Muscle layer of duodenum (tissue), 2 donors: ENCODE measurements around the gene C6orf132.
A peak's percentile ranks its signal among the peaks of the same experiment; 100 is the strongest.

Experiments used
- H3K27ac ChIP-seq: one replicate; pipeline ENCODE4 v1.7.0; 2013; ENCODE audit warnings: mild to moderate bottlenecking, low read length
- H3K27me3 ChIP-seq: one replicate; pipeline ENCODE4 v1.7.0; 2013; ENCODE audit warnings: low read depth, mild to moderate bottlenecking, control low read depth, low read length
- H3K36me3 ChIP-seq, 2 donors: one replicate each; pipeline ENCODE4 v1.7.0; 2013; ENCODE audit warnings: low read length in 2 of 2, control low read depth in 1 of 2, mild to moderate bottlenecking in 1 of 2; ENCODE audit not compliant: insufficient read depth in 2 of 2, control insufficient read depth in 1 of 2
- H3K4me1 ChIP-seq, 2 donors: one replicate each; pipeline ENCODE4 v1.7.0; 2013; ENCODE audit warnings: low read length in 2 of 2, mild to moderate bottlenecking in 2 of 2, control low read depth in 1 of 2, moderate library complexity in 1 of 2; ENCODE audit not compliant: insufficient read depth in 2 of 2, control insufficient read depth in 1 of 2
- H3K4me3 ChIP-seq, 2 donors: one replicate each; pipeline ENCODE4 v1.7.0; 2013; ENCODE audit warnings: low read length in 2 of 2, low read depth in 1 of 2, mild to moderate bottlenecking in 1 of 2
- H3K9me3 ChIP-seq, 2 donors: one replicate each; pipeline ENCODE4 v1.7.0; 2013; ENCODE audit warnings: low read length in 2 of 2, control low read depth in 1 of 2, mild to moderate bottlenecking in 1 of 2; ENCODE audit not compliant: control insufficient read depth in 1 of 2
- donor health status: healthy.

Gene C6orf132

GRCh38 chr6:42142118-42142835 is at the start of gene C6orf132:
Gene C6orf132 (minus strand): TSS chr6:42142620. CDS start chr6:42142444, 176 bp downstream.
- Histone ChIP-seq H3K27ac (peak within 1 kb of the TSS; percentile 88), H3K36me3 (no peaks in the 10 kb centered on the region), H3K27me3 (no peaks in the 10 kb centered on the region), H3K9me3 (no peaks in the 10 kb centered on the region), H3K4me3 (peak within 1 kb of the TSS; percentile 55 to 63), H3K4me1 (peaks cover 0 to 5% of the 10 kb centered on the region in 2 donors)

GRCh38 chr6:42190554-42191183 is 48.2 kb upstream of the C6orf132 start:
- Histone ChIP-seq H3K36me3 (no peaks in the 10 kb centered on the region), H3K9me3 (no peaks in the 10 kb centered on the region), H3K4me3 (no peak overlapping the region), H3K4me1 (no peaks in the 10 kb centered on the region), H3K27ac (no peak overlapping the region), H3K27me3 (no peaks in the 10 kb centered on the region)

GRCh38 chr6:42188406-42188805 is 46.0 kb upstream of the C6orf132 start:
- no peak overlapping the region for H3K27ac ChIP-seq
- no peaks in the 10 kb centered on the region for H3K4me1 ChIP-seq
- no peaks in the 10 kb centered on the region for H3K27me3 ChIP-seq
- no peaks in the 10 kb centered on the region for H3K9me3 ChIP-seq
- no peak overlapping the region for H3K4me3 ChIP-seq
- H3K36me3 ChIP-seq, result no peaks in the 10 kb centered on the region

- no peaks in the 10 kb centered on the region for H3K9me3 ChIP-seq
- H3K36me3 ChIP-seq, result no peaks in the 10 kb centered on the region
- no peak overlapping the region for H3K4me3 ChIP-seq
- no peaks in the 10 kb centered on the region for H3K4me1 ChIP-seq
- no peak overlapping the region for H3K27ac ChIP-seq
- no peaks in the 10 kb centered on the region for H3K27me3 ChIP-seq
Measured at GRCh38 chr6:42185597-42185996, 43.2 kb upstream of the C6orf132 start.

- Histone ChIP-seq H3K4me3 (no peak overlapping the region), H3K27ac (no peak overlapping the region), H3K9me3 (no peaks in the 10 kb centered on the region), H3K4me1 (no peaks in the 10 kb centered on the region), H3K27me3 (no peaks in the 10 kb centered on the region), H3K36me3 (no peaks in the 10 kb centered on the region)
Measured at GRCh38 chr6:42184475-42184874, 42.1 kb upstream of the C6orf132 start.

GRCh38 chr6:42182101-42182500 is 39.7 kb upstream of the C6orf132 start:
- H3K4me3 ChIP-seq, result no peak overlapping the region
- no peak overlapping the region for H3K27ac ChIP-seq
- H3K36me3 ChIP-seq, result no peaks in the 10 kb centered on the region
- H3K4me1 ChIP-seq, result peaks cover 0 to 6% of the 10 kb centered on the region in 2 donors
- no peaks in the 10 kb centered on the region for H3K27me3 ChIP-seq
- no peaks in the 10 kb centered on the region for H3K9me3 ChIP-seq

GRCh38 chr6:42179945-42180313 is 37.5 kb upstream of the C6orf132 start:
- H3K9me3 ChIP-seq, result no peaks in the 10 kb centered on the region
- no peak overlapping the region for H3K27ac ChIP-seq
- H3K36me3 ChIP-seq, result no peaks in the 10 kb centered on the region
- H3K27me3 ChIP-seq, result no peaks in the 10 kb centered on the region
- no peak overlapping the region for H3K4me3 ChIP-seq
- peaks cover 0 to 6% of the 10 kb centered on the region in 2 donors for H3K4me1 ChIP-seq

- Histone ChIP-seq H3K4me1 (peaks cover 0 to 6% of the 10 kb centered on the region in 2 donors), H3K9me3 (no peaks in the 10 kb centered on the region), H3K27me3 (no peaks in the 10 kb centered on the region), H3K4me3 (no peak overlapping the region), H3K27ac (no peak overlapping the region), H3K36me3 (no peaks in the 10 kb centered on the region)
Measured at GRCh38 chr6:42179261-42179944, 37.0 kb upstream of the C6orf132 start.

GRCh38 chr6:42177514-42178364 is 35.3 kb upstream of the C6orf132 start:
- Histone ChIP-seq H3K27ac (no peak overlapping the region), H3K4me3 (no peak overlapping the region)

GRCh38 chr6:42176981-42177380 is 34.6 kb upstream of the C6orf132 start:
- Histone ChIP-seq H3K9me3 (no peaks in the 10 kb centered on the region), H3K4me3 (no peak overlapping the region), H3K27ac (no peak overlapping the region), H3K36me3 (no peaks in the 10 kb centered on the region), H3K27me3 (no peaks in the 10 kb centered on the region), H3K4me1 (peaks cover 0 to 6% of the 10 kb centered on the region in 2 donors)

More at GRCh38 chr6:42177514-42178364, 35.3 kb upstream of the C6orf132 start:
- H3K36me3 ChIP-seq, result no peaks in the 10 kb centered on the region
- H3K27me3 ChIP-seq, result no peaks in the 10 kb centered on the region
- peaks cover 0 to 6% of the 10 kb centered on the region in 2 donors for H3K4me1 ChIP-seq
- H3K9me3 ChIP-seq, result no peaks in the 10 kb centered on the region

GRCh38 chr6:42175860-42176259 is 33.4 kb upstream of the C6orf132 start:
- Histone ChIP-seq H3K4me3 (no peak overlapping the region), H3K4me1 (peaks cover 0 to 6% of the 10 kb centered on the region in 2 donors), H3K27ac (no peak overlapping the region), H3K9me3 (no peaks in the 10 kb centered on the region), H3K27me3 (no peaks in the 10 kb centered on the region), H3K36me3 (no peaks in the 10 kb centered on the region)
